Panc1 (cell line): ENCODE data around the gene RASAL1.

Experiments used
- CTCF ChIP-seq: fragments of 450-650 bp; IDR thresholded peaks from 2 replicates; pipeline ENCODE4 v1.5.1; 2017; ENCODE audit warnings: mild to moderate bottlenecking
- POLR2AphosphoS5 ChIP-seq: IDR thresholded peaks from 2 replicates; pipeline ENCODE4 v1.6.1; 2012; ENCODE audit warnings: mild to moderate bottlenecking, low read depth, low read length, moderate library complexity
- REST ChIP-seq, 2 experiments: IDR thresholded peaks; 2 replicates each; pipeline ENCODE4 v1.6.1; 2011 to 2012; ENCODE audit warnings: low read depth in 2 of 2, control low read depth in 1 of 2, low read length in 1 of 2, mild to moderate bottlenecking in 1 of 2, moderate library complexity in 1 of 2; ENCODE audit not compliant: insufficient read depth in 1 of 2

GRCh38 chr12:113152196-113152834 lies 16.8 kb upstream of the RASAL1 start:
- TF ChIP-seq REST (IDR thresholded peaks at IDR 0.05; ENCODE audit: insufficient read depth in 1 of 2, low read depth in 2 of 2, low read length in 1 of 2) (no peak), POLR2AphosphoS5 (no peak), CTCF (no peak)
